Liver (tissue), 9 donors: ENCODE results near the gene ALDH3A1. TPM values are rescaled to one million over a fixed set of nuclear protein-coding genes. Genes with fewer than 3 reads are reported as not detected.

Source experiments
- DNase-seq: peaks from one replicate; pipeline ENCODE4 v3.0.0-alpha.2; 2017; ENCODE audit warnings: low spot score
- H3K27ac ChIP-seq, 2 donors: one replicate each; pipeline ENCODE4 v1.7.0; 2013; ENCODE audit warnings: inconsistent platforms in 2 of 2, low read length in 2 of 2, control low read depth in 1 of 2, low read depth in 1 of 2, mild to moderate bottlenecking in 1 of 2
- H3K27me3 ChIP-seq, 4 donors: one replicate each; pipeline versions ENCODE4 v1.6.1 to v1.7.0; 2013; ENCODE audit warnings: low read length in 3 of 4, inconsistent platforms in 1 of 4, mild to moderate bottlenecking in 1 of 4, moderate library complexity in 1 of 4; ENCODE audit not compliant: control insufficient read depth in 4 of 4, insufficient read depth in 4 of 4
- H3K36me3 ChIP-seq, 4 donors: one replicate each; pipeline versions ENCODE4 v1.6.1 to v1.7.0; 2013; ENCODE audit warnings: low read length in 3 of 4, mild to moderate bottlenecking in 3 of 4, low read depth in 1 of 4, moderate library complexity in 1 of 4; ENCODE audit not compliant: control insufficient read depth in 4 of 4, insufficient read depth in 3 of 4
- H3K4me1 ChIP-seq, 4 donors: one replicate each; pipeline versions ENCODE4 v1.6.1 to v1.7.0; 2013; ENCODE audit warnings: low read length in 3 of 4, mild to moderate bottlenecking in 3 of 4, moderate library complexity in 1 of 4; ENCODE audit not compliant: control insufficient read depth in 4 of 4, insufficient read depth in 4 of 4
- H3K4me3 ChIP-seq, 3 donors: one replicate each; pipeline versions ENCODE4 v1.6.1 to v1.7.0; 2013; ENCODE audit warnings: low read length in 3 of 3, control low read depth in 1 of 3, low read depth in 1 of 3, mild to moderate bottlenecking in 1 of 3
- H3K9ac ChIP-seq, 2 donors: one replicate each; pipeline ENCODE4 v1.7.0; 2013; ENCODE audit warnings: low read length in 2 of 2, mild to moderate bottlenecking in 2 of 2, moderate library complexity in 2 of 2, control low read depth in 1 of 2, low read depth in 1 of 2
- H3K9me3 ChIP-seq, 4 donors: one replicate each; pipeline versions ENCODE4 v1.6.1 to v1.7.0; 2013; ENCODE audit warnings: low read length in 3 of 4; ENCODE audit not compliant: control insufficient read depth in 4 of 4
- ATF3 ChIP-seq: IDR thresholded peaks from 2 replicates; pipeline ENCODE4 v1.6.1; 2016; ENCODE audit warnings: antibody characterized with exemption
- CTCF ChIP-seq: fragments of 150-350 bp; IDR thresholded peaks from 2 replicates; pipeline ENCODE4 v1.5.1; 2017; ENCODE audit warnings: improper control_type of control experiment, low read depth, low read length; ENCODE audit not compliant: missing input control
- EGR1 ChIP-seq, 2 donors: IDR thresholded peaks; 2 replicates each; pipeline ENCODE4 v1.6.1; 2016 to 2018; ENCODE audit warnings: antibody characterized with exemption in 2 of 2, low read depth in 2 of 2
- FOXA1 ChIP-seq: IDR thresholded peaks from 2 replicates; pipeline ENCODE4 v1.6.1; 2016; ENCODE audit warnings: antibody characterized with exemption
- FOXA2 ChIP-seq: IDR thresholded peaks from 2 replicates; pipeline ENCODE4 v1.6.1; 2016; ENCODE audit warnings: antibody characterized with exemption
- GABPA ChIP-seq, 2 donors: IDR thresholded peaks in 1 of 2; conservative IDR thresholded peaks in 1 of 2; 2 replicates each; pipeline ENCODE4 v1.6.1; 2016; ENCODE audit warnings: antibody characterized with exemption in 2 of 2, mild to moderate bottlenecking in 1 of 2, moderate library complexity in 1 of 2
- HNF4A ChIP-seq, 2 donors: conservative IDR thresholded peaks; 2 replicates each; pipeline ENCODE4 v1.6.1; 2016; ENCODE audit warnings: antibody characterized with exemption in 2 of 2, mild to moderate bottlenecking in 2 of 2
- HNF4G ChIP-seq: IDR thresholded peaks from 2 replicates; pipeline ENCODE4 v1.6.1; 2016; ENCODE audit warnings: antibody characterized with exemption
- JUND ChIP-seq, 2 donors: IDR thresholded peaks; 2 replicates each; pipeline ENCODE4 v1.6.1; 2016; ENCODE audit warnings: antibody characterized with exemption in 2 of 2
- MAX ChIP-seq: IDR thresholded peaks from 2 replicates; pipeline ENCODE4 v1.6.1; 2016; ENCODE audit warnings: antibody characterized with exemption
- NR2F2 ChIP-seq: IDR thresholded peaks from 2 replicates; pipeline ENCODE4 v1.6.1; 2016; ENCODE audit warnings: antibody characterized with exemption
- RAD21 ChIP-seq, 2 donors: IDR thresholded peaks; 2 replicates each; pipeline ENCODE4 v1.6.1; 2016; ENCODE audit warnings: antibody characterized with exemption in 2 of 2, mild to moderate bottlenecking in 2 of 2
- REST ChIP-seq: IDR thresholded peaks from 2 replicates; pipeline ENCODE4 v1.6.1; 2016; ENCODE audit warnings: antibody characterized with exemption, mild to moderate bottlenecking
- RXRA ChIP-seq, 2 donors: IDR thresholded peaks; 2 replicates each; pipeline ENCODE4 v1.6.1; 2017 to 2018; ENCODE audit warnings: antibody characterized with exemption in 2 of 2, mild to moderate bottlenecking in 1 of 2
- SP1 ChIP-seq: IDR thresholded peaks from 2 replicates; pipeline ENCODE4 v1.6.1; 2018; ENCODE audit warnings: antibody characterized with exemption, mild to moderate bottlenecking
- TAF1 ChIP-seq: conservative IDR thresholded peaks from 2 replicates; pipeline ENCODE4 v1.6.1; 2016; ENCODE audit warnings: antibody characterized with exemption, mild to moderate bottlenecking
- YY1 ChIP-seq: IDR thresholded peaks from 2 replicates; pipeline ENCODE4 v1.6.1; 2016; ENCODE audit warnings: antibody characterized with exemption, mild to moderate bottlenecking
- ZBTB33 ChIP-seq: IDR thresholded peaks from 2 replicates; pipeline ENCODE4 v1.6.1; 2016; ENCODE audit warnings: antibody characterized with exemption
- WGBS: extraction: QIAGEN DNeasy Blood & Tissue Kit; methylation state at CpG from one replicate; pipeline ENCODE4 v1.1.7; 2013; 5-methylcytosine and 5-hydroxymethylcytosine counted together
- polyA plus RNA-seq, 2 donors: library from polyadenylated mRNA; stranded (reverse) in 1 of 2; unstranded in 1 of 2; fragments of 200-250 nt in 1 of 2; fragments of >200 nt in 1 of 2; fragmentation: Nextera tagmentation in 1 of 2; extraction: Ambion mirVana in 1 of 2; gene quantifications; one replicate each; pipeline versions ENCODE4 v1.2.1 to v1.2.3, GENCODE V29; 2013 to 2015
- total RNA-seq, 2 donors: library from RNA; depleted of rRNA; stranded (reverse); fragments of >200 nt; gene quantifications; one replicate each; pipeline ENCODE4 v1.2.3, GENCODE V29; 2014
- donor health status: healthy.
- donor health status: healthy.
- donor health status: healthy.
- donor health status: healthy.
- donor health status: healthy.

Gene ALDH3A1
- total and polyA plus RNA-seq, 4 donors = 0.09 to 3.2 (median 0.22) TPM

- H3K9ac ChIP-seq = no peak overlapping the region
- H3K4me3 ChIP-seq = no peak overlapping the region
- no peaks in the 10 kb centered on the region for H3K27me3 ChIP-seq
- no peaks in the 10 kb centered on the region for H3K9me3 ChIP-seq
- TF ChIP-seq NR2F2 (no peak), GABPA (IDR thresholded peaks at IDR 0.05 in 1 of 2, conservative IDR thresholded peaks at IDR 0.05 in 1 of 2) (no peak), CTCF (no peak), HNF4A (conservative IDR thresholded peaks at IDR 0.05) (no peak), JUND (IDR thresholded peaks at IDR 0.05) (no peak), ATF3 (no peak), REST (no peak), TAF1 (no peak), RXRA (IDR thresholded peaks at IDR 0.05) (no peak), MAX (no peak), RAD21 (IDR thresholded peaks at IDR 0.05) (no peak), FOXA2 (no peak), YY1 (no peak), FOXA1 (no peak), HNF4G (no peak), ZBTB33 (no peak), SP1 (no peak), EGR1 (IDR thresholded peaks at IDR 0.05; ENCODE audit: low read depth in 2 of 2) (no peak)
- H3K4me1 ChIP-seq = peaks cover 0 to 4% (median 0%) of the 10 kb centered on the region in 4 donors
- H3K27ac ChIP-seq = no peak overlapping the region
- no peak for DNase-seq
- H3K36me3 ChIP-seq = no peaks in the 10 kb centered on the region
- 76% methylated on average over 17 of the region's 17 CpGs for WGBS
Observed at GRCh38 chr17:19703828-19704613, 44.1 kb downstream of the ALDH3A1 start.
